ENCODE results near the gene ST7L. TPM values are rescaled to one million over a fixed set of nuclear protein-coding genes. Genes with fewer than 3 reads are reported as not detected.

The ST7L gene
- polyA plus RNA-seq, 1 donor = 20.6 TPM

- no peak for DNase-seq
Measured at GRCh38 chr1:112544751-112545150, 74.2 kb downstream of the ST7L start.

DNA sequence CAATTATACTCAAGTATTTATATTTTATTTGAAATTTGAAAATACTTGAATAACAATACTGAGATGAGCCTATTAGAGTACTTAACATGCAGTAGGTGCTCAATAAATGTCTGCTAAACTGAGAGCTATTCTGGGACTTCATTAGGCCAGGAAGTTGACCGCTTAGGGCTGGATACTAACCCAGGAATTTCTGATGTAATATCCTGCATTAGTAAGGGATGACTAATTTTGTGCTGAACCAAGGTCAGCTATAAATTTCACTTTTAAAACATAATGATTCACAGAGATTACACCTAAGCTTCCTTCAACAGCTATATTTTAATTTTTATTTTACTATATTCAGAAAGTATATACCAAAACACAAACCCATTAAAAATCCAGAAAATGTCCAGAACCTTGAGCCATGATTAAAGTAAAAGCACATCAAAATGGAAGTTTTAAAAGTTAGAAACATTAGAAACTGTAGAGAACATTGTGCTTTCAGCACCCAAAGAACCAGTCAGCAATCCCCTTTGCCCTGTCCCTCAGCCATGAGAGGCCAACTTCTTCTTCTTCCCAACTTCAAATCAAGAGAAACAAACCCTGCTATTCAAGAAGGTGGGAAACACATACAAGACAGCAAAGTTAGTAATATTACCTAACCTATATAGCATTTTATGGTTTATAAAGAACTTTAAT is 74.8 kb downstream of the ST7L start:
- DNase-seq = no peak

- no peak for DNase-seq
Measured at GRCh38 chr1:112542206-112542973, 76.6 kb downstream of the ST7L start.

- no peak for DNase-seq
Measured at GRCh38 chr1:112541299-112541698, 77.6 kb downstream of the ST7L start.

GRCh38 chr1:112540226-112540794 is 78.6 kb downstream of the ST7L start:
- DNase-seq = peak; percentile 29

DNA sequence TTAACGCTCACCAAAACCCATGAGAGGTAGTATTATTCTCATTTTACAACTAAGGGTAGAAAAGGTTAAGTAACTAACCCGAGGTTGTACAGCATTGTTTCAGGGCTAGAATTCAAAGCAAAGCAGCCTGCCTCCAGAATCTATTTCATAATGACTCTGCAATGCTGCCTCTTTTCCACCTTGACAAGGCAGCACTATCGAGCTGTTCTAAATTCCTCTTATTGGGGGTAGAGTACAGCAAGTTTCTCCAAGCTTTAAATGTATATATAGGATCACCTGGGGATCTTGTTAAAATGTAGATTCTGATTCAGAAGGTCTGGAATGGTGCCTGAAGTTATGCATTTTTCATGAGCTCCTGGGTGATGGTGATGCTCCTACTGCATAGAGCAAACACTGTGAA is 80.1 kb downstream of the ST7L start:
- no peak for DNase-seq

GRCh38 chr1:112537456-112537855 is 81.5 kb downstream of the ST7L start:
- no peak for DNase-seq

DNA sequence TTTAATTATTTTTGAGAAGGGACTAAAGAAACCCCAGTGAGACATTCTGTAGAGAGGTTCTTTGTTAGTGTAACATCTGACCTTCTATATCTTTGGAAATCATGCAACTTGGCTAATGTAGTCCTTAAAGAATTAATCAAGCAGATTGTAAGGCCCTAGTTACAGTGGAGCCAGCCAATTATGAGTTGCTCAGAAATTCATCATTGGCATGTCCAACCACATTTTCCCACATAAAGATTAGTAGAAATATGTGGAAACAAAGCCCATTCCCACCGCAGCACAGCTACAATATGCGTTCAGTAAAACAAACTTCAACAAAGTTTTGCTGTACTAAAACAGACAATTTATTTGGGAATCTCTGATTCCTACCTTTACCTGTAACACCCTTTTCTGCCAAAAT is 82.4 kb downstream of the ST7L start:
- no peak for DNase-seq

GRCh38 chr1:112533029-112533428 is 85.9 kb downstream of the ST7L start:
- DNase-seq = no peak

DNA sequence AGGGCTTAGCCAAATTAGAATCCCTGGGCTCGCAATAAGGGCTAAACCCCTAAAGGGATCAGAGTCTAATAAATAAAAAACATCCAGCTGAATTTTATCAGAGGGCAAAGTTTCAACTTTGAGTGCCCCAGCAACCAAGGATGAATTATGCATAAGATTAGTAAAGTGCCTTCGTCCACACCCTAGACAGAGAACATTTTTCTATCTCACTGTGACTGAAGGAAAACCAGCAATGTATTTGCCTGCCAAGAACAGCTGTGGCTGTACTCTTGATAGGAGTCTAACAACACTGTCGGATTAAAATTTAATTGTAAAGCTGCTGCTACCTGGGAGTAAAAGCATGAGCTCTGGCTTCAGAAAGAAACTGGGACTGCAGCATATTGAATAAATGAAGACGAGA is 86.9 kb downstream of the ST7L start:
- DNase-seq = no peak

DNA sequence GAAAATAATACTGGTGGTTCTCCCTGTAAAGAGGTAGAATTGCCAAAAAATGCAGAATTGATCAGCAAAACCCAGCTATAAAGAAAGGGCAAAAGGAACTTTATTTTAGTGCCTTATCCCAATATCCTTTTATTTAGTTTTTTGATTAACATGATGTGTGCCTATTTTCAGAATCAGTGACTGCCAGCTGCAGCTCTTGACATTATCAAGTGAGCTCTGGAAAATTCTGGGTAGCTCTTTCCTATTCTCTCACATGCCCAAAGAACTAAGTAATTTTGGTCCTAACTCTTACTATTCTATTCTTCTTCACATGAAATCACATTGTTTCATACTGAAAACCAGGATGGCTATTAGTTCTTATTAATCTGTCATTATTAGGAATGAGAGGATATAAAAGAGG is 88.1 kb downstream of the ST7L start:
- DNase-seq = no peak

- DNase-seq = no peak
Measured at GRCh38 chr1:112529301-112529700, 89.6 kb downstream of the ST7L start.

DNA sequence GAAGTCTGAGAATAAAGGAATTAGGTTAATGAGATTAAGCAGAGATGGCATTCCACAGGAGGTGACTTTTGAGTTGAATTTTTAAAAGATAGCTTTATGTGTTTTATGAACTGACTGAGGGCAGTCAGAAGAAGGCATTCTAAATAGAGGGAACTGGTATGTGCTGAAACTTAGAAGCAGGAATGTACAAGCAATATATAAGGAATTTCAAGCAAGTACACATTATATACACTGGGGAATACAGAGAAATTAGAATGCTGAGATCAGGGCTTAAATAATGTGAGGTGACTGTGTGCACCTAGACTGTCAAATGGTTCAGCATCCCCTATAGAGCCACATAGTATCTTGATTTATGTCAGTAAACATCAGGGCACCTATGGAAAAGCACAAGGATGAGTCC is 90.9 kb downstream of the ST7L start:
- no peak for DNase-seq

GRCh38 chr1:112527266-112528010 is 91.5 kb downstream of the ST7L start:
- no peak for DNase-seq

DNA sequence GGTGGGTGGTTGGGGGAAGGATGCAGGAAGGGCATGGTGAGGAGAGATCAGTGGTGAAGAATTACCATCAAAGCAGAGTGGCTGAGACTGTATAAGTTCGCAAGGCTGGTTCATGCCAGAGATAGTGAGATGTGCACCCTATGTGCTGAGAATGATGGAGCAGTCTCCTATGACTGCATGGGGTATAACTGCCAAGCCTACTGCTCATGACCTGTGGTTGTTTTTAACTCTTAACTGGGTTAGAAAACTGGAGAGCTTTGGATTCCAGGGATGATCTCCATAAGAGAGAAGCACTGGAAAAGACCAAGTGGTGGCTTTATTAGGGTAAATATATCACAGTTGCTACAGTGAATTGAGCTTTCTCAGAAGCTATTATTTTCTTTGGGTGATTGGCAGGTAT is 94.0 kb downstream of the ST7L start:
- DNase-seq = no peak

DNA sequence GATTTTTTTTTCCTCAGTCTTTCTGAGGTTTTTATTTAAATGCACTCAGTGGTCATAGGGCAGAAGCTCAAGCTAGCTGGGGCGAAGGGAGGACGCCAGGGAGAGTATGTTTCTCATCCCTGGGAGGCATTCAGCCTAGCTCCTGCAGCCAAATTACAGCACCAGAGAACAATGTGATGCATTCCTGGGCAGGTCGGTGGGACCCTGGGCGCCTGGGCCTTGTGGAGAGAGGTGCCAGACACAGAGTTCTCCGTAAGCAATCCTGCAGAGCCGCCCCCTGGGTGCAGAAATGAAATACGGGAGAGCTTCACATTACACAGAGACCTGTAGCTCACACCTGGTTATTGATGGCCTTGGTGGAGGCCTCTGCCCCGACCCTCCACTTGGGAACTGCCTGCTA is 94.7 kb downstream of the ST7L start:
- no peak for DNase-seq

GRCh38 chr1:112522621-112523020 is 96.3 kb downstream of the ST7L start:
- DNase-seq = no peak

DNA sequence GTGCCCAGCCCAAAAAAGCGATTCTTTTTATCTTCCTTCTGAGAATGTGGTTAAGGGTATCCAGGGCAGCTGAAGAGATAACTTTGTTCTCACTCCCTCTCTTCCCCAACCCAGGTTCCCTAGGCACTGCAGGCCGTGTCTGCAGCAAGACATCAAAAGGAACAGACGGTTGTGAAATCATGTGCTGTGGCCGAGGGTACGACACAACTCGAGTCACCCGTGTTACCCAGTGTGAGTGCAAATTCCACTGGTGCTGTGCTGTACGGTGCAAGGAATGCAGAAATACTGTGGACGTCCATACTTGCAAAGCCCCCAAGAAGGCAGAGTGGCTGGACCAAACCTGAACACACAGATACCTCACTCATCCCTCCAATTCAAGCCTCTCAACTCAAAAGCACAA is 98.8 kb downstream of the ST7L start:
- DNase-seq = no peak

DNA sequence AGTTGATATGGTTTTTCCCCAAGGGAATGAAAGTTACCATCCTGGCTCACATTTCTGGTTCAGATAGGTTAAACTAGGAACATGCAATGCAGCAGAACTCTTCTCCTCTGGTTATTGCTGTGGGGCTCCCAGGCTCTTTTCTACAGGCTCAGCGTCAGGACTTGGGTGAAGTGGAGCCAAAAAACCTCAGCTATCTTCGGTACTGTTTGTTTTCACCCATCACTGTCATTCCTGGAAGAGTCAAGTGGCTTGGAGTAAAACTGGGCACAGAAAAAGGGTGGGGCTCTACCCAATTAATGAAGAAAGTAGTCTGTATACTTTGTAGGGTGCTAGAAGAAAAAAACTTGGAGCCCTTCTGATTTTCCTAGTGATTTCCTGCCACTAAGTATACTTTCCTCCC is 100.8 kb downstream of the ST7L start:
- DNase-seq = no peak

- no peak for DNase-seq
Measured at GRCh38 chr1:112517646-112518045, 101.3 kb downstream of the ST7L start.

DNA sequence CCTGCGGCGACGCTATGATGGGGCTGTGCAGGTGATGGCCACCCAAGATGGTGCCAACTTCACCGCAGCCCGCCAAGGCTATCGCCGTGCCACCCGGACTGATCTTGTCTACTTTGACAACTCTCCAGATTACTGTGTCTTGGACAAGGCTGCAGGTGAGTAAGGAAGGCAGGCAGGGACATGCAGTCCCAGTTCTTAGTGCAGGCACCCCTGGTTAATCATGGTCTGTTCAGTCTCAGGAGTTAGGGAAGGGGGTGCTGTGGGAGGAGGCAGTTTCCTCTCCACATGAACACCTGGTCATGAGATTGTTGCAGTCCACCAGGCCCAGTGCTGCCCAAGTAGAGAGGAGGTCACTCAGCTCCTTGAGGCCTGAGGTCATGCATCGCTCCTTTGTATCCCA is 101.7 kb downstream of the ST7L start:
- no peak for DNase-seq

GRCh38 chr1:112516141-112516540 is 102.8 kb downstream of the ST7L start:
- DNase-seq = no peak

- DNase-seq = no peak
Measured at GRCh38 chr1:112515311-112516009, 103.5 kb downstream of the ST7L start.
